HepG2 (cell line): ENCODE results near the gene B3GALT6. TPM values are rescaled to one million over a fixed set of nuclear protein-coding genes. Genes with fewer than 3 reads are reported as not detected.
A peak's percentile ranks its signal among the peaks of the same experiment; 100 is the strongest.

Experiments used
- ATF1 ChIP-seq: IDR thresholded peaks from 2 replicates; pipeline ENCODE4 v1.6.1; 2016; ENCODE audit warnings: mild to moderate bottlenecking, control low read depth
- CENPX ChIP-seq: sonication (generic); formaldehyde crosslinking; IDR thresholded peaks from 2 replicates; pipeline ENCODE4 v1.9.0; 2021; ENCODE audit warnings: mild to moderate bottlenecking, missing genetic modification reagents, moderate library complexity
- CHCHD3 ChIP-seq: sonication (generic); formaldehyde crosslinking; IDR thresholded peaks from 2 replicates; pipeline ENCODE4 v1.8.0; 2022; ENCODE audit warnings: mild to moderate bottlenecking, missing genetic modification reagents, moderate library complexity
- CTCF ChIP-seq: sonication (generic); formaldehyde crosslinking; IDR thresholded peaks from 2 replicates; pipeline ENCODE4 v1.5.0; 2020; ENCODE audit warnings: mild to moderate bottlenecking, missing genetic modification reagents, moderate library complexity
- GATA4 ChIP-seq: sonication (generic); IDR thresholded peaks from 2 replicates; pipeline ENCODE4 v1.6.1; 2016; ENCODE audit warnings: antibody characterized with exemption, low read depth, borderline replicate concordance
- HMGA1 ChIP-seq: sonication (generic); formaldehyde crosslinking; conservative IDR thresholded peaks from 2 replicates; pipeline ENCODE4 v1.4.0; 2020; ENCODE audit warnings: missing genetic modification reagents
- KDM4B ChIP-seq: sonication (generic); formaldehyde crosslinking; IDR thresholded peaks from 2 replicates; pipeline ENCODE4 v1.4.0; 2020; ENCODE audit warnings: missing genetic modification reagents
- MEIS1 ChIP-seq: sonication (generic); formaldehyde crosslinking; IDR thresholded peaks from 2 replicates; pipeline ENCODE4 v1.9.0; 2021; ENCODE audit warnings: mild to moderate bottlenecking, missing genetic modification reagents, moderate library complexity, borderline replicate concordance
- NCOR1 ChIP-seq: fragments of 200-600 bp; sonication (generic); IDR thresholded peaks from 2 replicates; pipeline ENCODE4 v1.7.0; 2017; ENCODE audit warnings: antibody characterized with exemption, low read length, borderline replicate concordance
- NR2F6 ChIP-seq, 2 experiments: IDR thresholded peaks; 2 replicates each; pipeline ENCODE4 v1.6.1; 2016; ENCODE audit warnings: antibody characterized with exemption in 1 of 2, mild to moderate bottlenecking in 1 of 2
- RFX3 ChIP-seq: IDR thresholded peaks from 2 replicates; pipeline ENCODE4 v1.6.1; 2016; ENCODE audit warnings: missing biosample characterization, missing genetic modification reagents
- RFXAP ChIP-seq: sonication (generic); formaldehyde crosslinking; IDR thresholded peaks from 2 replicates; pipeline ENCODE4 v1.4.0; 2020; ENCODE audit warnings: missing genetic modification reagents, borderline replicate concordance
- TAF1 ChIP-seq: sonication (generic); formaldehyde crosslinking; IDR thresholded peaks from 2 replicates; pipeline ENCODE4 v1.4.0; 2020; ENCODE audit warnings: missing genetic modification reagents
- TCF7 ChIP-seq: sonication (generic); IDR thresholded peaks from 2 replicates; pipeline ENCODE4 v1.6.1; 2016; ENCODE audit warnings: antibody characterized with exemption, low read depth
- TFE3 ChIP-seq: IDR thresholded peaks from 2 replicates; pipeline ENCODE4 v1.6.1; 2016
- YEATS2 ChIP-seq: sonication (generic); formaldehyde crosslinking; IDR thresholded peaks from 2 replicates; pipeline ENCODE4 v1.4.0; 2020; ENCODE audit warnings: missing genetic modification reagents, borderline replicate concordance
- ZFP37 ChIP-seq: sonication (generic); formaldehyde crosslinking; IDR thresholded peaks from 2 replicates; pipeline ENCODE4 v1.4.0; 2020; ENCODE audit warnings: missing genetic modification reagents, borderline replicate concordance
- ZNF331 ChIP-seq: sonication (generic); formaldehyde crosslinking; IDR thresholded peaks from 2 replicates; pipeline ENCODE4 v1.4.0; 2020; ENCODE audit warnings: missing genetic modification reagents
- ZNF747 ChIP-seq: sonication (generic); formaldehyde crosslinking; IDR thresholded peaks from 2 replicates; pipeline ENCODE4 v1.8.1; 2023; ENCODE audit warnings: missing genetic modification reagents, mild to moderate bottlenecking, borderline replicate concordance
- ZNF83 ChIP-seq: sonication (generic); formaldehyde crosslinking; IDR thresholded peaks from 2 replicates; pipeline ENCODE4 v1.4.0; 2020; ENCODE audit warnings: missing genetic modification reagents, mild to moderate bottlenecking, borderline replicate concordance
- ZSCAN31 ChIP-seq: sonication (generic); formaldehyde crosslinking; IDR thresholded peaks from 2 replicates; pipeline ENCODE4 v1.5.0; 2020; ENCODE audit warnings: low read depth, mild to moderate bottlenecking, missing genetic modification reagents
- polyA plus RNA-seq, 8 experiments: library from polyadenylated mRNA; depleted of rRNA in 3 of 8; stranded (reverse) in 7 of 8; unstranded in 1 of 8; fragments of >200 nt; fragmentation: Illumina TruSeq in 4 of 8; extraction: Trizol in 4 of 8; gene quantifications; 2 replicates each; pipeline versions ENCODE4 v1.2.1 to v1.2.3, GENCODE V29; 2011 to 2016; ENCODE audit warnings: low read depth in 4 of 8, missing spikeins in 1 of 8, mixed read lengths in 1 of 8; ENCODE audit not compliant: insufficient read depth in 1 of 8
- total RNA-seq, 5 experiments: library from RNA; depleted of rRNA; stranded (reverse); fragments of >200 nt; fragmentation: Illumina TruSeq; extraction: Trizol; gene quantifications; 2 replicates each; pipeline ENCODE4 v1.2.3, GENCODE V29; 2016; ENCODE audit warnings: low read depth in 1 of 5
- TF ChIP-seq, protein P1 (sequence below), 2 experiments: sonication (generic) in 1 of 2; formaldehyde crosslinking in 1 of 2; IDR thresholded peaks; 2 replicates each; pipeline versions ENCODE4 v1.4.0 to v1.6.1; 2018 to 2020; ENCODE audit warnings: missing genetic modification reagents in 2 of 2, borderline replicate concordance in 1 of 2, low read depth in 1 of 2, mild to moderate bottlenecking in 1 of 2, missing biosample characterization in 1 of 2
- TF ChIP-seq, protein P2 (sequence below): sonication (generic); formaldehyde crosslinking; conservative IDR thresholded peaks from 2 replicates; pipeline ENCODE4 v1.8.0; 2022; ENCODE audit warnings: low read depth, missing genetic modification reagents

B3GALT6 gene
- total and polyA plus RNA-seq, 2 of the 13 experiments (the other 11 are each of a cell fraction or from before 2014, with no cell fraction given): 3.9 to 14.2 TPM

DNA sequence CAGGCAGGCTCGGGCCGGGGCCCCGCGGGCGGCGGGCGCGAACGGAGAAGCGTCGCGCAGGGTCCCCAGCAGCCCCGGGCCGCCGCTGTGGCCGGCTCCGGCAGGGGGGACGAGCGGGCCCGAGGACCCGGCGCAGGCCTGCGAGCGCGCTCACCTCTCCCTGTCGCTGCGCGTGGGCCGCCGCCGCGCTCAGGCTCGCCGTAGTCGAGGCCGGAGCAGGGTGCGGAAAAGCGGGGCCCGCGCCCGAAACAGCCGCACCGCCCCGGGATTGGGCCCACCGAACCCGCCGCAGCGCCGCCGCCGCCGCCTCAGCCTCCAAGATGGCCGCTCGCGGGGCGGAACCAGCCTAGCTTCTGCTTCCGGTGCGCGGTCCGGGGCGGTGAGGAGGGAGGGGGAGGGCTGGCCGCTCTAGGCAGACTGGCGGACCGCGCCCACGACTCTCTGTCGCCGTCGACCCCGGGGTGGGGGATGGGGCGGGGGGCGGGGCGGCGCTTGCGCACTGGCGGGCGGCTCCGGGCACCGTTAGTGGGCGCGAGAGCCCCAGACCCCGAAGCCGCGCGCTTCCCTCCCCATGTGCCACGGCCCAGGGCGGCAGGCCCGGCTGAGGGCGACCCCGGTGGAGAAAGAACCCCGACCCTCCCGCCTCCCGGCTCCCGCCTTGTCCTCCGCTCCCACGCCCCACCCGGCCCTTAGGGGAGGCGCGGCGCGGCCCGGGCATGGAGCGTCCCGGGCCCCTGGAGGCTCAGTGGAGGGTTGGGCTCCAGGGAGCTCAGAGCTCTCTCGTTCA lies 41.7 kb downstream of the B3GALT6 start, which contains the start of gene UBE2J2 (continued):
- TF ChIP-seq ZNF331 (peak; percentile 42; the same call in 1 of the 2 replicates), CHCHD3 (peak; percentile 31; the same call in 1 of the 2 replicates), CENPX (CRISPR knock-in tag) (no peak), NR2F6 (IDR thresholded peaks at IDR 0.05) (no peak), NR2F6 (CRISPR knock-in tag; IDR thresholded peaks at IDR 0.05) (peak; percentile 23; the same call in 1 of the 2 replicates), ZNF747 (CRISPR knock-in tag) (0 out of 2 replicates have a peak, but pooled peaks have one; percentile 41), MEIS1 (CRISPR knock-in tag) (peak; percentile 63), KDM4B (CRISPR knock-in tag) (peak; percentile 68; the same call in 1 of the 2 replicates), GATA4 (peak; percentile 33; the same call in 1 of the 2 replicates), ZSCAN31 (peak; percentile 29; the same call in 1 of the 2 replicates), RFX3 (CRISPR knock-in tag) (no peak), NCOR1 (no peak), TCF7 (no peak), TFE3 (CRISPR knock-in tag) (no peak), RFXAP (CRISPR knock-in tag) (peak; percentile 33; the same call in 1 of the 2 replicates), ATF1 (CRISPR knock-in tag) (no peak), YEATS2 (peak; percentile 62), ZFP37 (CRISPR knock-in tag) (peak; percentile 61; the same call in 1 of the 2 replicates), ZNF83 (CRISPR knock-in tag) (0 out of 2 replicates have a peak, but pooled peaks have one; percentile 34), CTCF (CRISPR knock-in tag) (peak; percentile 32; the same call in 1 of the 2 replicates), HMGA1 (CRISPR knock-in tag) (no peak), TAF1 (CRISPR knock-in tag) (peak; percentile 71)
- TF ChIP-seq, protein P1, sequence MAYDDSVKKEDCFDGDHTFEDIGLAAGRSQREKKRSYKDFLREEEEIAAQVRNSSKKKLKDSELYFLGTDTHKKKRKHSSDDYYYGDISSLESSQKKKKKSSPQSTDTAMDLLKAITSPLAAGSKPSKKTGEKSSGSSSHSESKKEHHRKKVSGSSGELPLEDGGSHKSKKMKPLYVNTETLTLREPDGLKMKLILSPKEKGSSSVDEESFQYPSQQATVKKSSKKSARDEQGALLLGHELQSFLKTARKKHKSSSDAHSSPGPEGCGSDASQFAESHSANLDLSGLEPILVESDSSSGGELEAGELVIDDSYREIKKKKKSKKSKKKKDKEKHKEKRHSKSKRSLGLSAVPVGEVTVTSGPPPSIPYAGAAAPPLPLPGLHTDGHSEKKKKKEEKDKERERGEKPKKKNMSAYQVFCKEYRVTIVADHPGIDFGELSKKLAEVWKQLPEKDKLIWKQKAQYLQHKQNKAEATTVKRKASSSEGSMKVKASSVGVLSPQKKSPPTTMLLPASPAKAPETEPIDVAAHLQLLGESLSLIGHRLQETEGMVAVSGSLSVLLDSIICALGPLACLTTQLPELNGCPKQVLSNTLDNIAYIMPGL (CRISPR knock-in tag; IDR thresholded peaks at IDR 0.05; ENCODE audit: borderline replicate concordance in 1 of 2, low read depth in 1 of 2): peak; percentile 66 to 73; a peak in 3 of 4 replicates
- TF ChIP-seq, protein P2, sequence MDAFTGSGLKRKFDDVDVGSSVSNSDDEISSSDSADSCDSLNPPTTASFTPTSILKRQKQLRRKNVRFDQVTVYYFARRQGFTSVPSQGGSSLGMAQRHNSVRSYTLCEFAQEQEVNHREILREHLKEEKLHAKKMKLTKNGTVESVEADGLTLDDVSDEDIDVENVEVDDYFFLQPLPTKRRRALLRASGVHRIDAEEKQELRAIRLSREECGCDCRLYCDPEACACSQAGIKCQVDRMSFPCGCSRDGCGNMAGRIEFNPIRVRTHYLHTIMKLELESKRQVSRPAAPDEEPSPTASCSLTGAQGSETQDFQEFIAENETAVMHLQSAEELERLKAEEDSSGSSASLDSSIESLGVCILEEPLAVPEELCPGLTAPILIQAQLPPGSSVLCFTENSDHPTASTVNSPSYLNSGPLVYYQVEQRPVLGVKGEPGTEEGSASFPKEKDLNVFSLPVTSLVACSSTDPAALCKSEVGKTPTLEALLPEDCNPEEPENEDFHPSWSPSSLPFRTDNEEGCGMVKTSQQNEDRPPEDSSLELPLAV (CRISPR knock-in tag): 0 out of 2 replicates have a peak, but pooled peaks have one; percentile 55
